Tongue (tissue), 2 donors: ENCODE data around the gene SPNS3. TPM values are rescaled to one million over a fixed set of nuclear protein-coding genes. Genes with fewer than 3 reads are reported as not detected.
A peak's percentile ranks its signal among the peaks of the same experiment; 100 is the strongest.

Experiments used
- DNase-seq: peaks from one replicate; pipeline ENCODE4 v3.0.0-alpha.2; 2015
- total RNA-seq: library from RNA; depleted of rRNA; stranded (reverse); fragments of >200 nt; gene quantifications from one replicate; pipeline ENCODE4 v1.2.3, GENCODE V29; 2014

SPNS3 gene
- total RNA-seq, 1 donor from 2014 or later = 1.1 TPM

- no peak for DNase-seq
These were observed 56.4 kb downstream of the SPNS3 start for GRCh38 chr17:4490109-4490591.

- no peak for DNase-seq
These were observed 56.9 kb downstream of the SPNS3 start for GRCh38 chr17:4490637-4491061.

- DNase-seq = peak; percentile 71
These were observed 59.2 kb downstream of the SPNS3 start for GRCh38 chr17:4492721-4493561.

GRCh38 chr17:4497101-4497824 is 63.5 kb downstream of the SPNS3 start:
- no peak for DNase-seq

GRCh38 chr17:4498461-4499397 is 65.0 kb downstream of the SPNS3 start, which contains the start of gene SPNS2:
Gene SPNS2, plus strand, starts transcription at chr17:4498881. Its CDS starts 167 bp downstream, at chr17:4499048.
- peak; percentile 77 for DNase-seq

GRCh38 chr17:4499431-4500190 is 65.9 kb downstream of the SPNS3 start:
- DNase-seq = peak; percentile 23

GRCh38 chr17:4500191-4500571 is 66.4 kb downstream of the SPNS3 start:
- DNase-seq = no peak

- no peak for DNase-seq
These were observed 67.7 kb downstream of the SPNS3 start for GRCh38 chr17:4501295-4501949.

GRCh38 chr17:4502466-4503154 is 68.9 kb downstream of the SPNS3 start:
- no peak for DNase-seq

GRCh38 chr17:4503283-4504025 is 69.7 kb downstream of the SPNS3 start:
- no peak for DNase-seq

GRCh38 chr17:4504188-4504587 is 70.4 kb downstream of the SPNS3 start:
- no peak for DNase-seq

GRCh38 chr17:4505187-4505586 is 71.4 kb downstream of the SPNS3 start:
- no peak for DNase-seq

GRCh38 chr17:4506175-4506813 is 72.6 kb downstream of the SPNS3 start:
- DNase-seq = no peak

GRCh38 chr17:4506892-4507291 is 73.2 kb downstream of the SPNS3 start:
- no peak for DNase-seq

- no peak for DNase-seq
These were observed 73.8 kb downstream of the SPNS3 start for GRCh38 chr17:4507361-4508111.

- DNase-seq = no peak
These were observed 74.5 kb downstream of the SPNS3 start for GRCh38 chr17:4508207-4508606.

GRCh38 chr17:4509401-4509800 is 75.7 kb downstream of the SPNS3 start:
- no peak for DNase-seq
